Hepatocyte (in vitro differentiated cells): Measurements from ENCODE around the gene SRGAP2C.
"Not testable (repeated sequence)": the region's sequence is repeated elsewhere in the genome, so short reads cannot be mapped to it uniquely, and the experiment has no call there.

Experiments
- CTCF ChIP-seq: fragments of 200-600 bp; sonication (generic); IDR thresholded peaks from 2 replicates; pipeline ENCODE4 v1.5.1; 2016; ENCODE audit warnings: antibody characterized with exemption, mild to moderate bottlenecking; ENCODE audit not compliant: poor library complexity
- EZH2 ChIP-seq: fragments of 200-600 bp; sonication (generic); IDR thresholded peaks from 2 replicates; pipeline ENCODE4 v1.6.1; 2016; ENCODE audit warnings: antibody characterized with exemption, mild to moderate bottlenecking, borderline replicate concordance
- EZH2phosphoT487 ChIP-seq: fragments of 200-600 bp; sonication (generic); IDR thresholded peaks from one replicate; pipeline ENCODE4 v1.6.1; 2018; ENCODE audit warnings: antibody characterized with exemption, mild to moderate bottlenecking, low read depth, moderate library complexity; ENCODE audit not compliant: unreplicated experiment, severe bottlenecking

DNA sequence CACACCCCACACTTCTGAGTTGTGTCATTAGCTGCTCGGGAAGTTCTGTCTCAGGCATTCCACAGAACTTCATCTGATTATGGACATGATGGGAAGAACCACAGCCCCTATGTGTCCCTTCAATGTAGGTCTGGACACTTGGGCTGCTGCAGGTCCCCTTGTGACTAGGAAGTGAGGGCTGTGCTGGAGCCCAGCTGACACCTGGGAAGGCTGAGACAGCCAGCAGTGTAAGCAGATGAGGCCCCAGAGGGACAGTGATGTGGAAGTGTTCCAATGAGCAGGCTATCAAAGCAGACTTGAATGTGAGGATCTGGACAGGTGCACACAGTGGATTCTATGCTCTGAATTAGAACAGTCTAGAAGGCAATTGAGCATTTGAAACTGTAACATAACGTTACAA lies 239.2 kb downstream of the SRGAP2C start:
- not testable (repeated sequence) for TF ChIP-seq CTCF, EZH2, EZH2phosphoT487
